ENCODE measurements around the gene VRK2. TPM values are rescaled to one million over a fixed set of nuclear protein-coding genes. Genes with fewer than 3 reads are reported as not detected.
"Not testable (repeated sequence)": the region's sequence is repeated elsewhere in the genome, so short reads cannot be mapped to it uniquely, and the experiment has no call there.

VRK2 gene
- total RNA-seq, 6 experiments from 2014 or later = 17.6 to 27.1 (median 23.0) TPM

GRCh38 chr2:58073008-58073407, 26.4 kb downstream of the VRK2 start:
- Mint-ChIP-seq H3K4me1 (ENCODE audit: low read depth) (peaks cover 7% of the 10 kb centered on the region; the same call in 1 of the 2 replicates), H3K4me3 (no peak overlapping the region), H3K27me3 (ENCODE audit: insufficient read depth) (no peaks in the 10 kb centered on the region), H3K9me3 (no peaks in the 10 kb centered on the region), H3K27ac (no peak overlapping the region), H3K36me3 (ENCODE audit: low read depth) (peaks cover 40% of the 10 kb centered on the region)
- no peak for DNase-seq
- TF ChIP-seq CTCF (IDR thresholded peaks at IDR 0.05) = no peak

- DNase-seq = no peak
- no peaks in the 10 kb centered on the region for H3K9me3 Mint-ChIP-seq
- H3K36me3 Mint-ChIP-seq (ENCODE audit: low read depth) = peaks cover 33% of the 10 kb centered on the region
- peaks cover under 1% of the 10 kb centered on the region; the same call in 1 of the 2 replicates for H3K4me1 Mint-ChIP-seq (ENCODE audit: low read depth)
- H3K27ac Mint-ChIP-seq = no peak overlapping the region
- H3K27me3 Mint-ChIP-seq (ENCODE audit: insufficient read depth) = no peaks in the 10 kb centered on the region
- no peak overlapping the region for H3K4me3 Mint-ChIP-seq
- no peak for TF ChIP-seq CTCF (IDR thresholded peaks at IDR 0.05)
Measured at GRCh38 chr2:58073751-58074150, 27.1 kb downstream of the VRK2 start.

- no peaks in the 10 kb centered on the region for H3K36me3 Mint-ChIP-seq (ENCODE audit: low read depth)
- no peak for TF ChIP-seq CTCF (IDR thresholded peaks at IDR 0.05)
- no peak overlapping the region for H3K4me3 Mint-ChIP-seq
- peaks cover 7% of the 10 kb centered on the region; the same call in 1 of the 2 replicates for H3K4me1 Mint-ChIP-seq (ENCODE audit: low read depth)
- no peak for DNase-seq
- H3K27me3 Mint-ChIP-seq (ENCODE audit: insufficient read depth) = no peaks in the 10 kb centered on the region
- no peak overlapping the region for H3K27ac Mint-ChIP-seq
- H3K9me3 Mint-ChIP-seq = no peaks in the 10 kb centered on the region
Measured at GRCh38 chr2:58081000-58081399, 34.4 kb downstream of the VRK2 start.

GRCh38 chr2:58089081-58089480, 42.5 kb downstream of the VRK2 start:
- H3K4me1 Mint-ChIP-seq (ENCODE audit: low read depth) = peaks cover 21% of the 10 kb centered on the region
- H3K4me3 Mint-ChIP-seq = no peak overlapping the region
- no peaks in the 10 kb centered on the region for H3K27me3 Mint-ChIP-seq (ENCODE audit: insufficient read depth)
- H3K9me3 Mint-ChIP-seq = peaks cover 6% of the 10 kb centered on the region; the same call in 1 of the 2 replicates
- no peak overlapping the region for H3K27ac Mint-ChIP-seq
- peaks cover 38% of the 10 kb centered on the region for H3K36me3 Mint-ChIP-seq (ENCODE audit: low read depth)
- TF ChIP-seq CTCF (IDR thresholded peaks at IDR 0.05) = no peak
- DNase-seq = no peak

GRCh38 chr2:58092772-58093171, 46.2 kb downstream of the VRK2 start:
- H3K27ac Mint-ChIP-seq; H3K4me3 Mint-ChIP-seq; H3K27me3 Mint-ChIP-seq (ENCODE audit: insufficient read depth); DNase-seq: not testable (repeated sequence)
- peaks cover 14% of the 10 kb centered on the region for H3K9me3 Mint-ChIP-seq
- peaks cover 61% of the 10 kb centered on the region for H3K36me3 Mint-ChIP-seq (ENCODE audit: low read depth)
- H3K4me1 Mint-ChIP-seq (ENCODE audit: low read depth) = peaks cover 23% of the 10 kb centered on the region

- Mint-ChIP-seq H3K27me3 (ENCODE audit: insufficient read depth) (no peaks in the 10 kb centered on the region), H3K4me1 (ENCODE audit: low read depth) (peaks cover 17% of the 10 kb centered on the region), H3K36me3 (ENCODE audit: low read depth) (peaks cover 33% of the 10 kb centered on the region), H3K27ac (no peak overlapping the region; the same call in 1 of the 2 replicates), H3K9me3 (peaks cover 14% of the 10 kb centered on the region), H3K4me3 (no peak overlapping the region)
- no peak for TF ChIP-seq CTCF (IDR thresholded peaks at IDR 0.05)
- DNase-seq = no peak
Measured at GRCh38 chr2:58097025-58097424, 50.4 kb downstream of the VRK2 start.

Data from HFFc6 (cell line).